Measurements from ENCODE around the gene KLHL26. TPM values are rescaled to one million over a fixed set of nuclear protein-coding genes. Genes with fewer than 3 reads are reported as not detected.

The KLHL26 gene
- total and polyA plus RNA-seq, 2 experiments from 2014 or later = 2.9 to 6.4 TPM

DNA sequence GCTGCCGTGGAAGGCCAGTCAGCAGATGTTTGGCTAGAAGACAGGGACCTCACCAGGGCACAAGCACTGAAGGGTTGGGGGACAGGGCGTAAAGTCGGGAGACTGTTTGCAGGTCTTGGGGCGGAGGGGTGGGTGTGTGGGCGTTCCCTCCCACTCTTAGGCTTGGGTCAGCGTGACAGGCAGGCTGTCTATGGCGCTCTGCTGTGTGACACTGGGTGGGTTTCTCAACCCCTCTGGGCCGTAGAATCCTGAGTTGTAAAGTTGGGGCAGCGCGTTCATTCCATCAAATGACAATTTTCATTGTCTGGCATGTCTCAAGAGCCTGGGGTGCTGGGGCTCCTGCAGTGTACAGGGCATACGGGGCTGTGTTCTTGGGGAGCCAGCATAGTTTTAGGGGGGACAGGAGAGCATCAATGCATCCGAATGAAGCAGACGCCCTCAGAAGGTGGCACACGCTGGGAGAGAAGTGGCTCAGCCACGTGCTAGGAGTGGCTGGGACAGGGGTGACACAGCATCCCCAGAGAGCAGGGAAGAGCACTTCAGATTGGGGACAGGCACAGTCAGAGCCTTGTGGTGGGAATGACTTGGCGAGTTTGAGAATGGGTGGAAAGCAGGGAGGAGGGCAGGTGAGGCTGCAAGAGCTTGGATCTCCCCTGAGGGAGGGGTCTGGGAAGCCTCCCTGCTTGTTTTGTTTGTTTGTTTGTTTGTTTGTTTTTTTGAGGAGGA is 51.1 kb downstream of the KLHL26 start:
- no peak for DNase-seq
- Histone ChIP-seq H3K4me3 (no peak overlapping the region), H3K79me2 (ENCODE audit: insufficient read depth) (peaks cover 66% of the 10 kb centered on the region), H4K20me1 (ENCODE audit: insufficient read depth) (no peaks in the 10 kb centered on the region; the same call in 1 of the 2 replicates), H3K4me2 (ENCODE audit: unreplicated experiment) (no peak overlapping the region), H2AFZ (no peak overlapping the region), H3K27me3 (replicated peaks; ENCODE audit: insufficient read depth) (no peaks in the 10 kb centered on the region), H3K9me2 (ENCODE audit: insufficient read depth) (no peaks in the 10 kb centered on the region), H3K9ac (no peak overlapping the region), H3K36me3 (ENCODE audit: low read depth) (no peaks in the 10 kb centered on the region), H3K4me1 (ENCODE audit: insufficient read depth) (peaks cover 8% of the 10 kb centered on the region; the same call in 1 of the 2 replicates), H3K27ac (no peak overlapping the region), H3F3A (ENCODE audit: insufficient read depth) (peaks cover 16% of the 10 kb centered on the region; the same call in 1 of the 2 replicates), H3K9me3 (ENCODE audit: low read depth) (no peaks in the 10 kb centered on the region)
- TF ChIP-seq EZH2phosphoT487 (IDR thresholded peaks at IDR 0.05; ENCODE audit: insufficient read depth, low read depth) = no peak
- no peak for TF ChIP-seq EZH2 (IDR thresholded peaks at IDR 0.05; ENCODE audit: insufficient read depth, poor library complexity, severe bottlenecking)
- WGBS, 2 experiments (ENCODE audit: low coverage in 1 of 2, low lambda C conversion rate in 2 of 2, missing lambda C conversion rate in 2 of 2) = 85% methylated on average over 16 of the region's 16 CpGs
- in situ Hi-C loops (cut with MboI) = no loop called here

- H4K20me1 ChIP-seq (ENCODE audit: insufficient read depth) = no peaks in the 10 kb centered on the region; the same call in 1 of the 2 replicates
- H3K79me2 ChIP-seq (ENCODE audit: insufficient read depth) = peaks cover 78% of the 10 kb centered on the region
These were observed 59.2 kb downstream of the KLHL26 start for GRCh38 chr19:18696023-18696422.

DNA sequence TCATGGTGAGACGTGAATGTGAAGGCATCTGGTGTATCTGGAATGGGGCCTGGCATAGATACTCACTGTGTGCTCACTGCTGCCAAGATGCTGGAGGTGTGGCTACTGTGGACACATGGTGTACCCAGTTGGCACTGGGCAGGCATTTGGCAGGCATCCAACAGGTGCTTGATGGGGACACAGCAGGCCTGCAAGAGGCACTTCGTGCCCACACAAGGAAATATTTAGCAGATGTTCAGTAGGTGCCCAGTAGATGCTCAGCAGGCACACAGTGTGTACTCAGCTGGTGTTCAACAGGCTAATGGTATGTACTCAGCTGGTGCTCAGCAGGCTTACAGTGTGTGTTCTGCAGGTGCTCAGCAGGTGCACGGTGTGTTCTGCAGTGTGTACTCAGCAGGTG is 60.9 kb downstream of the KLHL26 start:
- in situ Hi-C loops (cut with MboI) = no loop called here
- no peaks in the 10 kb centered on the region for H4K20me1 ChIP-seq (ENCODE audit: insufficient read depth)
- 75 to 83% methylated on average over 3 of the region's 3 CpGs for WGBS, 2 experiments (ENCODE audit: low coverage in 1 of 2, low lambda C conversion rate in 2 of 2, missing lambda C conversion rate in 2 of 2)

More at GRCh38 chr19:18696023-18696422, 59.2 kb downstream of the KLHL26 start:
- Histone ChIP-seq H3K27ac (no peak overlapping the region), H3K4me1 (ENCODE audit: insufficient read depth) (peaks cover 6% of the 10 kb centered on the region; the same call in 1 of the 2 replicates), H3K27me3 (replicated peaks; ENCODE audit: insufficient read depth) (no peaks in the 10 kb centered on the region), H3K36me3 (ENCODE audit: low read depth) (no peaks in the 10 kb centered on the region), H3K4me3 (no peak overlapping the region), H3K9ac (no peak overlapping the region), H3F3A (ENCODE audit: insufficient read depth) (no peaks in the 10 kb centered on the region), H3K9me3 (ENCODE audit: low read depth) (no peaks in the 10 kb centered on the region), H2AFZ (no peak overlapping the region), H3K4me2 (ENCODE audit: unreplicated experiment) (no peak overlapping the region), H3K9me2 (ENCODE audit: insufficient read depth) (no peaks in the 10 kb centered on the region)
- TF ChIP-seq EZH2phosphoT487 (IDR thresholded peaks at IDR 0.05; ENCODE audit: insufficient read depth, low read depth) = no peak
- no peak for TF ChIP-seq EZH2 (IDR thresholded peaks at IDR 0.05; ENCODE audit: insufficient read depth, poor library complexity, severe bottlenecking)
- DNase-seq = no peak
- in situ Hi-C loops (cut with MboI) = no loop called here
- whole genome bisulfite sequencing, 2 experiments (ENCODE audit: low coverage in 1 of 2, low lambda C conversion rate in 2 of 2, missing lambda C conversion rate in 2 of 2) = 85 to 88% methylated on average over 12 of the region's 12 CpGs

DNA sequence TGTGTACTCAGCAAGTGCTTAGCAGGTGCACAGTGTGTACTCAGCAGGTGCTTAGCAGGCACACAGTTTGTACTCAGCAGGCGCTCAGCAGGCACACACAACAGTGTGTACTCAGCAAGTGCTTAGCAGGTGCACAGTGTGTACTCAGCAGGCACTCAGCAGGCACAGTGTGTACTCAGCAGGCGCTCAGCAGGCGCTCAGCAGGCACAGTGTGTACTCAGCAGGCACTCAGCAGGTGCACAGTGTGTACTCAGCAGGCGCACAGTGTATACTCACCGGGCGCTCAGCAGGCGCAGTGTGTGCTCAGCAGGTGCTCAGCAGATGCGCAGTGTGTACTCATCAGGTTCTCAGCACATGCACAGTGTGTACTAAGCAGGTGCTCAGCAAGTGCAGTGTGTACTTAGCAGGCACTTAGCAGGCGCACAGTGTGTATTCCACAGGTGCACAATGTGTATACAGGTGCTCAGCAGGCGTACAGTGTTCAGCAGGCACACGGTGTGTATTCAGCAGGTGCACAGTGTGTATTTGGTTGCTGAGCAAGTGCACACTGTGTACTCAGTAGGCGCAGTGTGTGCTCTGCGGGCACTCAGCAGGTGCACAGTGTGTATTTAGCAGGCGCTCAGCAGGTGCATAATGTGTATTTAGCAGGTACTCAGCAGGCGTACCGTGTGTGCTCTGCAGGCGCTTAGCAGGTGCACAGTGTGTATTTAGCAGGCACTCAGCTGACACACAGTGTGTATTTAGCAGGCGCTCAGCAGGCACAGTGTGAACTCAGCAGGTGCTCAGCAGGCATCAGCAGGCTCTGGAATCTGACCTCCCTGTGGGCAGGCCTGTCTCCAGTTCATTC is 61.7 kb downstream of the KLHL26 start:
- no peak for DNase-seq
- Histone ChIP-seq H3F3A (ENCODE audit: insufficient read depth) (no peaks in the 10 kb centered on the region; the same call in 1 of the 2 replicates), H2AFZ (no peak overlapping the region), H3K9me3 (ENCODE audit: low read depth) (no peaks in the 10 kb centered on the region), H3K27me3 (replicated peaks; ENCODE audit: insufficient read depth) (no peaks in the 10 kb centered on the region), H3K9me2 (ENCODE audit: insufficient read depth) (no peaks in the 10 kb centered on the region), H3K4me2 (ENCODE audit: unreplicated experiment) (no peak overlapping the region), H3K9ac (no peak overlapping the region), H3K36me3 (ENCODE audit: low read depth) (no peaks in the 10 kb centered on the region), H4K20me1 (ENCODE audit: insufficient read depth) (no peaks in the 10 kb centered on the region), H3K4me1 (ENCODE audit: insufficient read depth) (peaks cover 6% of the 10 kb centered on the region; the same call in 1 of the 2 replicates), H3K27ac (no peak overlapping the region), H3K4me3 (no peak overlapping the region), H3K79me2 (ENCODE audit: insufficient read depth) (peaks cover 75% of the 10 kb centered on the region)
- WGBS, 2 experiments (ENCODE audit: low coverage in 1 of 2, low lambda C conversion rate in 2 of 2, missing lambda C conversion rate in 2 of 2) = 92 to 93% methylated on average over 18 of the region's 18 CpGs
- no peak for TF ChIP-seq EZH2phosphoT487 (IDR thresholded peaks at IDR 0.05; ENCODE audit: insufficient read depth, low read depth)
- TF ChIP-seq EZH2 (IDR thresholded peaks at IDR 0.05; ENCODE audit: insufficient read depth, poor library complexity, severe bottlenecking) = no peak
- in situ Hi-C loops (cut with MboI) = no loop called here

More for the DNA sequence above, 60.9 kb downstream of the KLHL26 start:
- Histone ChIP-seq H3K79me2 (ENCODE audit: insufficient read depth) (peaks cover 71% of the 10 kb centered on the region), H3K9me3 (ENCODE audit: low read depth) (no peaks in the 10 kb centered on the region), H2AFZ (no peak overlapping the region), H3K27me3 (replicated peaks; ENCODE audit: insufficient read depth) (no peaks in the 10 kb centered on the region), H3K4me3 (no peak overlapping the region), H3K4me2 (ENCODE audit: unreplicated experiment) (no peak overlapping the region), H3K4me1 (ENCODE audit: insufficient read depth) (peaks cover 6% of the 10 kb centered on the region; the same call in 1 of the 2 replicates), H3K9ac (no peak overlapping the region), H3K27ac (no peak overlapping the region), H3F3A (ENCODE audit: insufficient read depth) (no peaks in the 10 kb centered on the region; the same call in 1 of the 2 replicates), H3K36me3 (ENCODE audit: low read depth) (no peaks in the 10 kb centered on the region), H3K9me2 (ENCODE audit: insufficient read depth) (no peaks in the 10 kb centered on the region)
- no peak for TF ChIP-seq EZH2phosphoT487 (IDR thresholded peaks at IDR 0.05; ENCODE audit: insufficient read depth, low read depth)
- no peak for TF ChIP-seq EZH2 (IDR thresholded peaks at IDR 0.05; ENCODE audit: insufficient read depth, poor library complexity, severe bottlenecking)
- no peak for DNase-seq

Measured in GM23248 (cell line).